DLD1 (cell line): ENCODE results near the gene POU2F1.

Experiments used
- in situ Hi-C: cut with HindIII; loops from 2 replicates; pipeline ENCODE4 v1.10.0; 2017; ENCODE audit warnings: low sequenced_read_pairs

Gene POU2F1

GRCh38 chr1:167434306-167434705 lies 213.6 kb downstream of the POU2F1 start:
- in situ Hi-C loops = loop anchor here (25.0 kb wide), 1 partner anchor 372 kb away; no protein-coding TSS in a partner anchor

GRCh38 chr1:167435484-167435883 lies 214.8 kb downstream of the POU2F1 start:
- in situ Hi-C loops = loop anchor here (25.0 kb wide), 1 partner anchor 373 kb away; no protein-coding TSS in a partner anchor

GRCh38 chr1:167438171-167439138 lies 217.8 kb downstream of the POU2F1 start:
- in situ Hi-C loops = loop anchor here (25.0 kb wide), 1 partner anchor 376 kb away; no protein-coding TSS in a partner anchor

- in situ Hi-C loops = loop anchor here (25.0 kb wide), 1 partner anchor 377 kb away; no protein-coding TSS in a partner anchor
Measured at GRCh38 chr1:167439301-167439988, 218.8 kb downstream of the POU2F1 start.

- in situ Hi-C loops = loop anchor here (25.0 kb wide), 1 partner anchor 378 kb away; no protein-coding TSS in a partner anchor
Measured at GRCh38 chr1:167440345-167440744, 219.7 kb downstream of the POU2F1 start.

- in situ Hi-C loops = loop anchor here (25.0 kb wide), 1 partner anchor 378 kb away; no protein-coding TSS in a partner anchor
Measured at GRCh38 chr1:167440776-167441175, 220.1 kb downstream of the POU2F1 start.

- in situ Hi-C loops = loop anchor here (25.0 kb wide), 1 partner anchor 379 kb away; no protein-coding TSS in a partner anchor
Measured at GRCh38 chr1:167441222-167441621, 220.5 kb downstream of the POU2F1 start.

GRCh38 chr1:167442142-167442848 lies 221.6 kb downstream of the POU2F1 start:
- in situ Hi-C loops = loop anchor here (25.0 kb wide), 1 partner anchor 380 kb away; no protein-coding TSS in a partner anchor

- in situ Hi-C loops = loop anchor here (25.0 kb wide), 1 partner anchor 381 kb away; no protein-coding TSS in a partner anchor
Measured at GRCh38 chr1:167442854-167443565, 222.3 kb downstream of the POU2F1 start.

GRCh38 chr1:167443757-167444156 lies 223.1 kb downstream of the POU2F1 start:
- in situ Hi-C loops = loop anchor here (25.0 kb wide), 1 partner anchor 381 kb away; no protein-coding TSS in a partner anchor

- in situ Hi-C loops = loop anchor here (25.0 kb wide), 1 partner anchor 385 kb away; no protein-coding TSS in a partner anchor
Measured at GRCh38 chr1:167446966-167447365, 226.3 kb downstream of the POU2F1 start.

- in situ Hi-C loops = loop anchor here (25.0 kb wide), 1 partner anchor 385 kb away; no protein-coding TSS in a partner anchor
Measured at GRCh38 chr1:167447521-167448136, 226.9 kb downstream of the POU2F1 start.

GRCh38 chr1:167450843-167451242 lies 230.2 kb downstream of the POU2F1 start:
- in situ Hi-C loops = no loop called here

- in situ Hi-C loops = no loop called here
Measured at GRCh38 chr1:167452483-167452882, 231.8 kb downstream of the POU2F1 start.

GRCh38 chr1:167453123-167453522 lies 232.4 kb downstream of the POU2F1 start:
- in situ Hi-C loops = no loop called here

- in situ Hi-C loops = no loop called here
Measured at GRCh38 chr1:167454304-167454893, 233.7 kb downstream of the POU2F1 start.

- in situ Hi-C loops = no loop called here
Measured at GRCh38 chr1:167454894-167455785, 234.5 kb downstream of the POU2F1 start.
